Hepatocyte (in vitro differentiated cells): ENCODE measurements around the gene ANKRD10. TPM values are rescaled to one million over a fixed set of nuclear protein-coding genes. Genes with fewer than 3 reads are reported as not detected.

Experiments
- DNase-seq: peaks from one replicate; pipeline ENCODE4 v3.0.0-alpha.2; 2016; ENCODE audit warnings: low spot score
- H2AFZ ChIP-seq: fragments of 200-600 bp; sonication (generic); 2 replicates; pipeline ENCODE4 v1.6.0; 2016; ENCODE audit warnings: antibody characterized with exemption, mild to moderate bottlenecking
- H3K27ac ChIP-seq: fragments of 200-600 bp; sonication (generic); 2 replicates; pipeline ENCODE4 v1.5.1; 2016; ENCODE audit warnings: mild to moderate bottlenecking
- H3K27me3 ChIP-seq: fragments of 200-600 bp; sonication (generic); 2 replicates; pipeline ENCODE4 v1.6.1; 2016
- H3K36me3 ChIP-seq: fragments of 200-600 bp; sonication (generic); replicated peaks from 2 replicates; pipeline ENCODE4 v1.5.1; 2016; ENCODE audit warnings: low read depth; ENCODE audit not compliant: insufficient read depth
- H3K4me1 ChIP-seq: fragments of 200-600 bp; sonication (generic); 2 replicates; pipeline ENCODE4 v1.5.1; 2016; ENCODE audit warnings: mild to moderate bottlenecking, moderate library complexity; ENCODE audit not compliant: insufficient read depth
- H3K4me2 ChIP-seq: fragments of 200-600 bp; sonication (generic); 2 replicates; pipeline ENCODE4 v1.6.0; 2016
- H3K4me3 ChIP-seq: fragments of 200-600 bp; sonication (generic); 2 replicates; pipeline ENCODE4 v1.5.1; 2016; ENCODE audit warnings: mild to moderate bottlenecking
- H3K79me2 ChIP-seq: fragments of 200-600 bp; sonication (generic); 2 replicates; pipeline ENCODE4 v1.6.0; 2017; ENCODE audit warnings: mild to moderate bottlenecking
- H3K9me2 ChIP-seq: fragments of 200-600 bp; sonication (generic); replicated peaks from 2 replicates; pipeline ENCODE4 v1.6.0; 2017; ENCODE audit warnings: mild to moderate bottlenecking; ENCODE audit not compliant: insufficient read depth
- H3K9me3 ChIP-seq: fragments of 200-600 bp; sonication (generic); 2 replicates; pipeline ENCODE4 v1.5.1; 2016; ENCODE audit warnings: low read depth, mild to moderate bottlenecking
- H4K20me1 ChIP-seq: fragments of 200-600 bp; sonication (generic); 2 replicates; pipeline ENCODE4 v1.6.0; 2016; ENCODE audit warnings: mild to moderate bottlenecking; ENCODE audit not compliant: insufficient read depth, poor library complexity, severe bottlenecking
- EZH2 ChIP-seq: fragments of 200-600 bp; sonication (generic); IDR thresholded peaks from 2 replicates; pipeline ENCODE4 v1.6.1; 2016; ENCODE audit warnings: antibody characterized with exemption, mild to moderate bottlenecking, borderline replicate concordance
- EZH2phosphoT487 ChIP-seq: fragments of 200-600 bp; sonication (generic); IDR thresholded peaks from one replicate; pipeline ENCODE4 v1.6.1; 2018; ENCODE audit warnings: antibody characterized with exemption, mild to moderate bottlenecking, low read depth, moderate library complexity; ENCODE audit not compliant: unreplicated experiment, severe bottlenecking
- WGBS: methylation state at CpG from one replicate; pipeline ENCODE4 v1.1.6; 2016; ENCODE audit warnings: low lambda C conversion rate; ENCODE audit errors: missing lambda C conversion rate; 5-methylcytosine and 5-hydroxymethylcytosine counted together
- polyA plus RNA-seq: library from polyadenylated mRNA; unstranded; fragments of >200 nt; fragmentation: Nextera tagmentation; extraction: Ambion mirVana; gene quantifications from 2 replicates; pipeline ENCODE4 v1.2.1, GENCODE V29; 2016
- total RNA-seq: library from RNA; depleted of rRNA; stranded (reverse); fragments of >200 nt; gene quantifications from 2 replicates; pipeline ENCODE4 v1.2.3, GENCODE V29; 2014
- TF ChIP-seq, protein P1 (sequence below): fragments of 200-600 bp; sonication (generic); IDR thresholded peaks from 2 replicates; pipeline ENCODE4 v1.5.1; 2016; ENCODE audit warnings: antibody characterized with exemption, mild to moderate bottlenecking; ENCODE audit not compliant: poor library complexity

The ANKRD10 gene
- total and polyA plus RNA-seq, 2 experiments from 2014 or later = 104 to 143 TPM

DNA sequence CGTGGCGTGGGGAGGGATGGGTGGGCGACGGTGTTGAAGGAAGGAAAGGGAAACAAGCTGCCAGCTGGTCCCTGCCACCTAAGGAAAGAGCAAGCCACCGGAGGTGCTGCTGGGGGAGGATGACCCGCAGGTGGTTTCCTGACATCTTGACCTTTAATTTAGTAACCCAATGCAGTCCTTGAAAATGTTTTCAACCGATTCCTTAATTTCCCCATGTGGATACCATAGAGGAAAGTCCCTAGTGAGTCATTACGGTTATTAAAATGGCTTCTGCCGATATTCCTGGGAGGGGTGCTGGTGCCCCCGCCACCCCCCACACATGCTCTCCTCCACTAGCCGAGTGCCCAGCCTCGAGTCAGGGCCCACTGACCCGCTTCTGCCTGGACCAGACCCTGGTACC, 6.3 kb upstream of the ANKRD10 start:
- Histone ChIP-seq H3K4me1 (peaks cover 10% of the 10 kb centered on the region), H3K36me3 (no peaks in the 10 kb centered on the region), H3K9me2 (no peaks in the 10 kb centered on the region), H4K20me1 (no peaks in the 10 kb centered on the region), H3K4me2 (no peak overlapping the region), H3K79me2 (no peaks in the 10 kb centered on the region), H3K27me3 (peaks cover 18% of the 10 kb centered on the region), H3K9me3 (no peaks in the 10 kb centered on the region), H3K4me3 (no peak overlapping the region), H2AFZ (no peak overlapping the region), H3K27ac (no peak overlapping the region)
- TF ChIP-seq EZH2 (no peak), EZH2phosphoT487 (no peak)
- TF ChIP-seq, protein P1, sequence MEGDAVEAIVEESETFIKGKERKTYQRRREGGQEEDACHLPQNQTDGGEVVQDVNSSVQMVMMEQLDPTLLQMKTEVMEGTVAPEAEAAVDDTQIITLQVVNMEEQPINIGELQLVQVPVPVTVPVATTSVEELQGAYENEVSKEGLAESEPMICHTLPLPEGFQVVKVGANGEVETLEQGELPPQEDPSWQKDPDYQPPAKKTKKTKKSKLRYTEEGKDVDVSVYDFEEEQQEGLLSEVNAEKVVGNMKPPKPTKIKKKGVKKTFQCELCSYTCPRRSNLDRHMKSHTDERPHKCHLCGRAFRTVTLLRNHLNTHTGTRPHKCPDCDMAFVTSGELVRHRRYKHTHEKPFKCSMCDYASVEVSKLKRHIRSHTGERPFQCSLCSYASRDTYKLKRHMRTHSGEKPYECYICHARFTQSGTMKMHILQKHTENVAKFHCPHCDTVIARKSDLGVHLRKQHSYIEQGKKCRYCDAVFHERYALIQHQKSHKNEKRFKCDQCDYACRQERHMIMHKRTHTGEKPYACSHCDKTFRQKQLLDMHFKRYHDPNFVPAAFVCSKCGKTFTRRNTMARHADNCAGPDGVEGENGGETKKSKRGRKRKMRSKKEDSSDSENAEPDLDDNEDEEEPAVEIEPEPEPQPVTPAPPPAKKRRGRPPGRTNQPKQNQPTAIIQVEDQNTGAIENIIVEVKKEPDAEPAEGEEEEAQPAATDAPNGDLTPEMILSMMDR = no peak
- WGBS = 93% methylated on average over 12 of the region's 13 CpGs
- no peak for DNase-seq

DNA sequence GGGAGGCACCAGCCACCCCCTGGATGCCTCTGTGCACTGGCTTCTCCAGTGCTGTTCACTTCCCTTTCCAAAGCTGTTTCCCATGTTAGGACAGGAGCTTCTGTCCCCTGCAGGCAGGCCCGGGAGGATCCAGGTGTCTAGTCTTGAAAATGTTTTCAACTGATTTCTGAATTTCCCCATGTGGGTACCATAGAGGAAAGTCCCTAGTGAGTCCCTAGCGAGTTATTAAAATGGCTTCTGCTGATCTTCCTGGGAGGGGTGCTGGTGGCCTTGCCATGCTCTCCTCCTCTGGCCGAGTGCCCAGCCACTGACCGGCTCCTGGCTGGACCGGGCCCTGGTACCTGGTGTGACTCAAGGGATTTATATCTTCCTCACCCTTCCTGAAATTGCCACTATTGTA, 5.2 kb upstream of the ANKRD10 start:
- Histone ChIP-seq H3K79me2 (no peaks in the 10 kb centered on the region), H3K9me3 (no peaks in the 10 kb centered on the region), H3K36me3 (no peaks in the 10 kb centered on the region), H3K9me2 (no peaks in the 10 kb centered on the region), H3K4me3 (no peak overlapping the region), H3K27me3 (peaks cover 18% of the 10 kb centered on the region), H4K20me1 (no peaks in the 10 kb centered on the region), H2AFZ (no peak overlapping the region), H3K4me1 (peaks cover 11% of the 10 kb centered on the region), H3K27ac (no peak overlapping the region), H3K4me2 (no peak overlapping the region)
- no peak for DNase-seq
- TF ChIP-seq, protein P1 = no peak
- TF ChIP-seq EZH2phosphoT487 = no peak
- no peak for TF ChIP-seq EZH2
- 91% methylated on average over 5 of the region's 5 CpGs for WGBS

DNA sequence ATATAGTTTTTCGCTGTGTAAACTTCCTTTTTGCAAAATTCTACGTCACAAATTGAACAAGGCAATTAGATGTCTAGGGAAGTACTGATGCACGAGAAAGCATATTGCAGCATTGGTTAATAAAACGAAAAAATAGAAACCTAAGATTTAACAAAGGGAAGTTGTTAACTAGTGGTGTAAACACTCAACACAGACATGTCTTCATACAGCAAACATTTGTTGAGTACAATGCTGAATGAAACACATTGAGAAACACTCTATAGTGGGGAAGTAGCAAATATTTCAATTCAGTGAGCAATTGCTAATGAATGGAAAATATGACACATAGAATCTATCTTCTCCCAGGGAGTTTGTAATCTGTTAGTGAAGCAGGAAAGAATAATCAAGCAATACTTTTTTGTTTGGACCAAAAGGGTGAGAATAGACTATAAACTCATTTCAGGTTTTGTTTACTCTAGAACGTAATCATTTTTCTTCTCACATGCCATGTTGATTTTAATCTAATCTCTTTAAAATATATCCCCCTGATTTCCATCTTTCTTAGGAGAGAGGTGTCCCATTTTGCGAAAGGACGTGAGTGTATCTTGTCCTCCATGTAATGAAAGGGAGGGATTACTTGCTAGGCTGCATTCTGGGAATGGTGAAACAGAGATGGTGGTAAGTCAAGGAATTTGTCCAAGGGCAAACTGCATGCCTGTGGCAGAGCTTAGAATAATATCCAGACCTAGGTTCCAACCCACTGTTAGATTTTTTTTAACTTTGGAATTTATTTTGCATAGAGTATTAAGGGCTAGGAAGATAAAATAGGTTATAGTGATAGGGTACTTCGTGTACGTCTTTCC, 1.7 kb upstream of the ANKRD10 start:
- Histone ChIP-seq H3K79me2 (peaks cover 26% of the 10 kb centered on the region), H3K4me3 (peak overlapping the region; percentile 50), H3K27ac (peak overlapping the region; percentile 98), H3K36me3 (no peaks in the 10 kb centered on the region), H3K9me2 (no peaks in the 10 kb centered on the region), H2AFZ (no peak overlapping the region), H3K4me1 (peaks cover 21% of the 10 kb centered on the region), H4K20me1 (peaks cover 25% of the 10 kb centered on the region), H3K9me3 (no peaks in the 10 kb centered on the region), H3K27me3 (peaks cover 2% of the 10 kb centered on the region), H3K4me2 (peak overlapping the region; percentile 82)
- peak; percentile 37 for DNase-seq
- TF ChIP-seq EZH2phosphoT487 (no peak), EZH2 (no peak)
- TF ChIP-seq, protein P1 = no peak
- 48% methylated on average over 9 of the region's 9 CpGs for WGBS
